GM12872 (cell line): ENCODE measurements around the gene PPM1H.

Experiments
- TF ChIP-seq, protein P1 (sequence below): IDR thresholded peaks from 3 replicates; pipeline ENCODE4 v1.5.1; 2011; ENCODE audit warnings: low read depth, mild to moderate bottlenecking, low read length, moderate library complexity; ENCODE audit not compliant: insufficient read depth

PPM1H gene

DNA sequence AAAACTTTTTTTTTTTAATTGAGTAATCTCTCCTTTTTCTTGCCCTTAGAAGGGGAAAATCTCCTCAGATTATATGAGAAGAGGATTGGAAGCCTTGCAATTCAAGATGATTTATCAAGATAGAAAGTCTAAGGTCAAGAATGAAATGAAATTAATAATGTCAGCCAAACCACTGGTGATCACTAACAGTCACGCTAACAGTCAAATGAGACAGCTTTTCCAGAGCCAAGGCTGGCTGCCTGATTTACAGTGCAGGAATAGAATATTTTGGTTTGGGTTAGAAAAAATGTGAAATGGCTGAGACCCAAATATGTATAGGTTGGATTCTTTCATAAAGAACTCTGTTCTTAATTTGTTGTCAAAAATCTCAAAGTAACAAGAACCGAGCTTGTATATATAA is 204.3 kb downstream of the PPM1H start:
- TF ChIP-seq, protein P1, sequence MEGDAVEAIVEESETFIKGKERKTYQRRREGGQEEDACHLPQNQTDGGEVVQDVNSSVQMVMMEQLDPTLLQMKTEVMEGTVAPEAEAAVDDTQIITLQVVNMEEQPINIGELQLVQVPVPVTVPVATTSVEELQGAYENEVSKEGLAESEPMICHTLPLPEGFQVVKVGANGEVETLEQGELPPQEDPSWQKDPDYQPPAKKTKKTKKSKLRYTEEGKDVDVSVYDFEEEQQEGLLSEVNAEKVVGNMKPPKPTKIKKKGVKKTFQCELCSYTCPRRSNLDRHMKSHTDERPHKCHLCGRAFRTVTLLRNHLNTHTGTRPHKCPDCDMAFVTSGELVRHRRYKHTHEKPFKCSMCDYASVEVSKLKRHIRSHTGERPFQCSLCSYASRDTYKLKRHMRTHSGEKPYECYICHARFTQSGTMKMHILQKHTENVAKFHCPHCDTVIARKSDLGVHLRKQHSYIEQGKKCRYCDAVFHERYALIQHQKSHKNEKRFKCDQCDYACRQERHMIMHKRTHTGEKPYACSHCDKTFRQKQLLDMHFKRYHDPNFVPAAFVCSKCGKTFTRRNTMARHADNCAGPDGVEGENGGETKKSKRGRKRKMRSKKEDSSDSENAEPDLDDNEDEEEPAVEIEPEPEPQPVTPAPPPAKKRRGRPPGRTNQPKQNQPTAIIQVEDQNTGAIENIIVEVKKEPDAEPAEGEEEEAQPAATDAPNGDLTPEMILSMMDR, result no peak

DNA sequence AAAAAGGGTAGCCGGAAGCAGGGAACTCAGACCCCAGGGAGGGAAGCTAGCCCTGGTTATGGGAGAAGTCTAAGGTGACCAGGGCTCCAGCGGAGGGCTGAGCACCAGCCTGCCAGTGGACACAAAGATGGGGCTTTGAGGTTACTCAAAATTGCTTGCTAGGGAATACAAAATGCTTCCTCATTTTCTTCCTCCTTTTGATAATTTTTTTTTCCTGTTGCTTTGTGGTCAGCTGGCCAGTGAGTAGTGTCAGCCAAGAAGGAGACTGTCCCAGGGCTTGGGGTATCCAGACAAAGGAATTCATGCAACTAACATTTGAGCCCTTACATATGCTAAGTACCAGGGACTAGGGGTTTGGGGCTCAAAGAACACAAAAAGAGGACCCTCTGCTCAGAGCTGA is 206.2 kb downstream of the PPM1H start:
- TF ChIP-seq, protein P1, result no peak

DNA sequence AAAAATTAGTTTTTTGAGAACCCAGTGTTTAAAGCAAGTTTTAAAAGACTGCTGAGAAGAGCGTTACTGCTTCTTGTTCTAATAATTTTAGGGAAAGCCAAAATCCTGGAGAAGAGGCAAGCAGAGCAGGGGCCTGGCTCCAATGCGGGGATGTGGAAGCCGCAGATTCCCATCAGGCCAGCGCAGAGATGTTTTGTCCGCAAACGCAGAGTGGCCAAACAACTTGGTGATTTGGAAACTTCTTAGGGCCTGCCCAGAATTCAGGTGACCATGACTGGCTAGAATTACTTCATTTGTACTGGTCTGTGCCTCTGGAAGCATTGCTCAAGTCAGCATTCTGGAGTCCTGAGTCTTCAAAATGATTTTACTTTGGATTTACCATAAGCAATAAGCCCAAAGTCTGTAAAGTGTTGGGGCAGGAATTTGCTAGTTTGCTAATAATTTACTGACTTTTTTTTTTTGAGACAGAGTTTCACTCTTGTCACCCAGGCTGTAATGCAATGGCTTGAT is 208.4 kb downstream of the PPM1H start:
- TF ChIP-seq, protein P1, result no peak

DNA sequence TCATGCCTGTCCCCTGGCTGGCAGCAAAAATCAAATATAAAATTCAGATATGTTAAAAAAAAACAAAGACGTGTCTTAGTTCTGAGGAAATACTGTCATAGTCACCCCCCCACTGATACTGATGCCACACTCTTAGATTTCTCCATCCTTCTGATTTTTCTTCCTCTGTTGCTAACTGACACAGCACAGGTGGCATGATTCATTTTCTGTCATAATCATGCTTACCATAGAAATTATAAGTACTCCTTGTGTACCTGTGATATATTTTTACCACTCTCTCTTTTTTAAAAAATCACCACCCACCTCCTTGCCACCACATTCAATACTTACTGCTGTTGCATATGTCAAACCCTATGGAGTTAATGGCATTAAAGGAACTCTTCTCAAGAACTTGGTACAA is 209.2 kb downstream of the PPM1H start:
- TF ChIP-seq, protein P1, result no peak

DNA sequence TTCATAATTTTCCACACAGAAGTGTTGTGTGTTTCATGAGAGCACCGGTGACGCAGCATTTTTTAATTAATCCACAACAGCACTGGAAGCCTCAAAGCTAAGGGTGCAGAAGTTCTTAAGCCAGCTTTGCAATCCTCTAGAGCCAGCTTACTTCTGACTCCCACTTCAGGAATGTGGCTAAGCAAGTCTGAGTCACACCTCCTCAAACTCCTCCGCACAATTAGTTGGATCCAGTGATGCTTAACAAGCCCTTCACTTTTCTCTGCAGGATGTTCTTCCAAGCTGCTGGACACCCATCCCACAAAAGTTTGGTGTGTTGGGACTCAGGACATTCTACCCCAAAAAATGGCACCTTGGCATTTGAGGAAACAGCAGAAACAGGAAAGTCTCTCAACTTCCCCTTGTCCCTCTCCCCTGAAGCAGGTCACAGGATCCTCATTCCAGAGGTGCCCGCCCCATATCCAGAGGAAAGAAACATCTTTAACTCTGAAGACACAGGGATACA is 210.0 kb downstream of the PPM1H start:
- TF ChIP-seq, protein P1, result no peak

DNA sequence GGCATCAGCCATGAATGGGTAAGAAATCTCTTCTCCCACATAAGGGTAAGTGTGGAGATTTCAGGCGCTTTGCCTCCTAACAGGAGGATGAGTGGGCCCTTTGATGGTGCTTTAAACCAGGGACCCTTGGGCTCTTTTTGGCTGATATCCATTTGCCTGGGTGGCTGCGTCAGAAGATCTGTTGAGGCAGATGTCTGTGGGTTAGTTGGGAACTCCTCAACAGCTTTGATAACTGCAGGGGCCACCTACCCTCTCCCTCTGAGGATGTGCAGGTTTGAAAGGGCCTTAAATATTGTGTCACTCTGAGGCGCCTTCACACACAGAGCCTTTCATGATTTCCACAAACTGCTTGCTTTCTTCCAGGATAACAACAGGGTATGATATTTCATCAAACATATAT is 210.7 kb downstream of the PPM1H start:
- TF ChIP-seq, protein P1, result no peak

DNA sequence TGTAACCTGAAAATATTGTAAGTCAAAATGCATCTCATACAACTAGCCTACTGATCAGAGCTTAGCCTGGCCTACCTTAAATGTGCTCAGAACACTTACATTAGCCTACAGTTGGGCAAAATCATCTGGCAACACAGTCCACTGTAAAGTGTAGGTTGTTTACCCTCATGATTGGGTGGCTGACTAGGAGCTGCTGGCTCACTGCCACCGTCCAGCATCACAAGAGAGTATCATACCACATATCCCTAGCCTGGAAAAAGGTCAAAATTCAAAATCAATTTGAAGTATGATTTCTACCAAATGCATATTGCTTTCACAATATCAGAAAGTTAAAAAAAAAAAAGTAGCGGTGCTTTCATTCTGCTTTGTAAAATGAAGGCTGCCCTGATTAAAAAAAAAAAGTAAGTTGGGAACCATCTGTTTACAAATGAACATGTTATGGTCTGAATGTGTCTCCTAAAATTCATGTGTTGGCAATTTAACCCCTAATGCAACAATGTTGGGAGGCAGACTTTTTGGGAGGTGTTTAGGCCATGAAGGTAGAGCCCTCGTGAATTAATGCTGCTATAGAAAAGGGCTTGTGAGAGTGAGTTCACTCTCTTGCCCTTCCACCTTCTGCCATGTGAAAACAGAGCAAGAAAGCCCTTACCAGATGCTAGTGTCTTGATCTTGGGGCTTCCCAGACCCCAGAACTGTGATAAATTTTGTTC is 211.8 kb downstream of the PPM1H start:
- TF ChIP-seq, protein P1, result no peak
